Astrocyte (in vitro differentiated cells and primary cell): ENCODE results near the gene SLC39A9. TPM values are rescaled to one million over a fixed set of nuclear protein-coding genes. Genes with fewer than 3 reads are reported as not detected.

Source experiments
- DNase-seq: peaks from one replicate; pipeline ENCODE4 v3.0.0-alpha.2; 2010; ENCODE audit warnings: low read depth
- FAIRE-seq: peaks from 2 replicates; lab custom pipeline; 2011; peaks lifted over from hg19 to GRCh38; lab: Jason Lieb, UNC
- H2AFZ ChIP-seq: 2 replicates; pipeline ENCODE4 v1.6.0; 2012; ENCODE audit warnings: low read depth, low read length, inconsistent platforms
- H3K27ac ChIP-seq: 2 replicates; pipeline ENCODE4 v1.5.1; 2011; ENCODE audit warnings: low read depth, low read length, inconsistent platforms
- H3K27me3 ChIP-seq: 2 replicates; pipeline ENCODE4 v1.6.0; 2011; ENCODE audit warnings: low read length, inconsistent platforms; ENCODE audit not compliant: insufficient read depth
- H3K36me3 ChIP-seq: 2 replicates; pipeline ENCODE4 v1.5.1; 2011; ENCODE audit warnings: low read length, inconsistent platforms; ENCODE audit not compliant: insufficient read depth
- H3K4me1 ChIP-seq: 2 replicates; pipeline ENCODE4 v1.5.1; 2011; ENCODE audit warnings: low read length, inconsistent platforms; ENCODE audit not compliant: insufficient read depth
- H3K4me2 ChIP-seq: 2 replicates; pipeline ENCODE4 v1.6.0; 2012; ENCODE audit warnings: low read length, inconsistent platforms
- H3K4me3 ChIP-seq: 2 replicates; pipeline ENCODE4 v1.5.1; 2011; ENCODE audit warnings: low read depth, mild to moderate bottlenecking, low read length, inconsistent platforms; ENCODE audit not compliant: insufficient read depth
- H3K79me2 ChIP-seq: 2 replicates; pipeline ENCODE4 v1.6.0; 2012; ENCODE audit warnings: mild to moderate bottlenecking, low read length, inconsistent platforms; ENCODE audit not compliant: insufficient read depth
- H3K9ac ChIP-seq: 2 replicates; pipeline ENCODE4 v1.6.0; 2012; ENCODE audit warnings: mild to moderate bottlenecking, low read length, inconsistent platforms
- H3K9me3 ChIP-seq: 2 replicates; pipeline ENCODE4 v1.5.1; 2012; ENCODE audit warnings: low read depth, mild to moderate bottlenecking, low read length, inconsistent platforms; ENCODE audit not compliant: insufficient read depth
- H4K20me1 ChIP-seq: 2 replicates; pipeline ENCODE4 v1.6.0; 2012; ENCODE audit warnings: low read length, inconsistent platforms; ENCODE audit not compliant: insufficient read depth
- H3K27ac Mint-ChIP-seq: one replicate; pipeline ENCODE4 v1.8.0; 2021; ENCODE audit warnings: mild to moderate bottlenecking, mixed read lengths; ENCODE audit not compliant: unreplicated experiment
- H3K27me3 Mint-ChIP-seq: one replicate; pipeline ENCODE4 v1.8.0; 2021; ENCODE audit warnings: low read depth, mixed read lengths; ENCODE audit not compliant: unreplicated experiment
- H3K36me3 Mint-ChIP-seq: one replicate; pipeline ENCODE4 v1.8.0; 2021; ENCODE audit warnings: low read depth, mixed read lengths; ENCODE audit not compliant: unreplicated experiment
- H3K4me1 Mint-ChIP-seq: one replicate; pipeline ENCODE4 v1.8.0; 2021; ENCODE audit warnings: low read depth, mixed read lengths; ENCODE audit not compliant: unreplicated experiment
- H3K4me3 Mint-ChIP-seq: one replicate; pipeline ENCODE4 v1.8.0; 2021; ENCODE audit warnings: mild to moderate bottlenecking, moderate library complexity, mixed read lengths; ENCODE audit not compliant: unreplicated experiment
- H3K9me3 Mint-ChIP-seq: one replicate; pipeline ENCODE4 v1.8.0; 2021; ENCODE audit warnings: mild to moderate bottlenecking, mixed read lengths; ENCODE audit not compliant: unreplicated experiment
- EZH2 ChIP-seq: IDR thresholded peaks from 2 replicates; pipeline ENCODE4 v1.6.1; 2012; ENCODE audit warnings: mild to moderate bottlenecking, low read length, inconsistent platforms; ENCODE audit not compliant: insufficient read depth
- total RNA-seq: library from RNA; stranded (reverse); gene quantifications from 2 replicates; pipeline ENCODE4 v1.2.1, GENCODE V29; 2021
- TF ChIP-seq, protein P1 (sequence below): IDR thresholded peaks from 2 replicates; pipeline ENCODE4 v1.5.1; 2011; ENCODE audit warnings: low read depth, mild to moderate bottlenecking, inconsistent platforms, low read length, moderate library complexity; ENCODE audit not compliant: insufficient read depth

Gene SLC39A9
- total RNA-seq, 1 donor from 2014 or later: 69.5 TPM

DNA sequence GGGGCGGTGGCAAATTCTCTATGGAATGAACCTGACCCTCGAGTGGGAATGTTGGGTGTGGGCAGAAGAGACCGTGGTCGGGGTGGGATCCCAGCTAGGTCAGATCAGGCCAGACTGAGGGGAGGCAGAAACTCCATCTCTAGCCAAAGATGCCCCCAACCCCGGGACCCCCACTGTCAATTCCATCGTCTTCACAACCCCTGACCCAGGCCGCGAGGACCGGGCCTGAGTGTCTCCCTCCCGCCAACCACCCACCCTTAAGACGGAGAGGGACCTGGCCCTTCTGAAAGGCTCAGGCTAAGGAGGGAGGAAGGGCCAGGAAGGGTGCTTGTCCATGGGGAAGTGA is 86.8 kb downstream of the SLC39A9 start:
- H4K20me1 ChIP-seq: no peaks in the 10 kb centered on the region
- H3K4me3 ChIP-seq: no peak overlapping the region
- H3K27ac ChIP-seq: no peak overlapping the region
- no peaks in the 10 kb centered on the region for H3K36me3 ChIP-seq
- H3K9me3 Mint-ChIP-seq: no peaks in the 10 kb centered on the region
- H3K4me1 Mint-ChIP-seq: peaks cover 2% of the 10 kb centered on the region
- H3K27me3 ChIP-seq: peaks cover 58% of the 10 kb centered on the region
- H3K27me3 Mint-ChIP-seq: peaks cover 72% of the 10 kb centered on the region
- H3K27ac Mint-ChIP-seq: no peak overlapping the region
- H3K79me2 ChIP-seq: no peaks in the 10 kb centered on the region
- H3K4me3 Mint-ChIP-seq: no peak overlapping the region
- H3K36me3 Mint-ChIP-seq: no peaks in the 10 kb centered on the region
- FAIRE-seq: no peak
- H2AFZ ChIP-seq: no peak overlapping the region
- no peaks in the 10 kb centered on the region for H3K9me3 ChIP-seq
- H3K4me2 ChIP-seq: no peak overlapping the region
- no peak for DNase-seq
- peaks cover 4% of the 10 kb centered on the region for H3K4me1 ChIP-seq
- no peak for TF ChIP-seq EZH2
- TF ChIP-seq, protein P1, sequence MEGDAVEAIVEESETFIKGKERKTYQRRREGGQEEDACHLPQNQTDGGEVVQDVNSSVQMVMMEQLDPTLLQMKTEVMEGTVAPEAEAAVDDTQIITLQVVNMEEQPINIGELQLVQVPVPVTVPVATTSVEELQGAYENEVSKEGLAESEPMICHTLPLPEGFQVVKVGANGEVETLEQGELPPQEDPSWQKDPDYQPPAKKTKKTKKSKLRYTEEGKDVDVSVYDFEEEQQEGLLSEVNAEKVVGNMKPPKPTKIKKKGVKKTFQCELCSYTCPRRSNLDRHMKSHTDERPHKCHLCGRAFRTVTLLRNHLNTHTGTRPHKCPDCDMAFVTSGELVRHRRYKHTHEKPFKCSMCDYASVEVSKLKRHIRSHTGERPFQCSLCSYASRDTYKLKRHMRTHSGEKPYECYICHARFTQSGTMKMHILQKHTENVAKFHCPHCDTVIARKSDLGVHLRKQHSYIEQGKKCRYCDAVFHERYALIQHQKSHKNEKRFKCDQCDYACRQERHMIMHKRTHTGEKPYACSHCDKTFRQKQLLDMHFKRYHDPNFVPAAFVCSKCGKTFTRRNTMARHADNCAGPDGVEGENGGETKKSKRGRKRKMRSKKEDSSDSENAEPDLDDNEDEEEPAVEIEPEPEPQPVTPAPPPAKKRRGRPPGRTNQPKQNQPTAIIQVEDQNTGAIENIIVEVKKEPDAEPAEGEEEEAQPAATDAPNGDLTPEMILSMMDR: no peak
- no peak overlapping the region for H3K9ac ChIP-seq

DNA sequence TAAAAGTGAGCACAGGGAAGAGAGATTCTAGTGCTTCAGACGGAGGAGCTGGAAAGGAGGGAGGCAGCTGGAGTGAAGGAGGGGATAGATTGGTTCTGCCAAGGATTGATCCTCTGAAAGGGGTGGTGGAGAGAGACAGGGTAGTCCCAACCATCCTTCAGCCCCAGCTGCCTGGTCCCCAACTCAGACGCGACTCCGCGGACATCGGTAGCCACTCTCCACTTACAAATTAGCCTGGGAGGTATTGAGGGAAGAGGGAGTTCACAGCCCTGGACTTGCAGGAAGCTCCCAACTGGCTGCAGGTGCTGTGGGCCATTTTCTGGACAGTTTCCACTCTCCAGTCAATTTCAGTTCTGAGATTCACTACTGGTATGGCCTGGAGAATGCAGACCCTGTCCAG is 87.2 kb downstream of the SLC39A9 start:
- peaks cover 74% of the 10 kb centered on the region for H3K27me3 Mint-ChIP-seq
- Histone ChIP-seq H4K20me1 (no peaks in the 10 kb centered on the region), H3K36me3 (no peaks in the 10 kb centered on the region), H3K9me3 (no peaks in the 10 kb centered on the region), H3K4me2 (no peak overlapping the region), H3K27me3 (peaks cover 58% of the 10 kb centered on the region), H3K4me1 (peaks cover 4% of the 10 kb centered on the region), H3K79me2 (no peaks in the 10 kb centered on the region), H3K4me3 (no peak overlapping the region), H2AFZ (no peak overlapping the region), H3K9ac (no peak overlapping the region), H3K27ac (no peak overlapping the region)
- H3K4me1 Mint-ChIP-seq: peaks cover 2% of the 10 kb centered on the region
- FAIRE-seq (no peak), DNase-seq (no peak)
- H3K4me3 Mint-ChIP-seq: no peak overlapping the region
- no peak for TF ChIP-seq EZH2
- TF ChIP-seq, protein P1: no peak
- no peaks in the 10 kb centered on the region for H3K9me3 Mint-ChIP-seq
- no peaks in the 10 kb centered on the region for H3K36me3 Mint-ChIP-seq
- no peak overlapping the region for H3K27ac Mint-ChIP-seq

GRCh38 chr14:69487226-69487625 is 88.7 kb downstream of the SLC39A9 start:
- H3K27ac ChIP-seq: no peak overlapping the region
- no peaks in the 10 kb centered on the region for H4K20me1 ChIP-seq
- H3K4me2 ChIP-seq: no peak overlapping the region
- Mint-ChIP-seq H3K9me3 (no peaks in the 10 kb centered on the region), H3K36me3 (no peaks in the 10 kb centered on the region), H3K27ac (no peak overlapping the region), H3K4me3 (no peak overlapping the region), H3K27me3 (peaks cover 70% of the 10 kb centered on the region), H3K4me1 (peaks cover 2% of the 10 kb centered on the region)
- H3K9me3 ChIP-seq: no peaks in the 10 kb centered on the region
- FAIRE-seq: no peak
- no peak for DNase-seq
- H3K4me1 ChIP-seq: peaks cover 4% of the 10 kb centered on the region
- H3K79me2 ChIP-seq: no peaks in the 10 kb centered on the region
- no peak overlapping the region for H3K4me3 ChIP-seq
- TF ChIP-seq EZH2: no peak
- TF ChIP-seq, protein P1: no peak
- no peak overlapping the region for H2AFZ ChIP-seq
- no peak overlapping the region for H3K9ac ChIP-seq
- H3K36me3 ChIP-seq: no peaks in the 10 kb centered on the region
- H3K27me3 ChIP-seq: peaks cover 50% of the 10 kb centered on the region
